GM21390 (cell line): ENCODE data around the gene COPE.
"Not testable (repeated sequence)": the region's sequence is repeated elsewhere in the genome, so short reads cannot be mapped to it uniquely, and the experiment has no call there.

Source experiments
- ATAC-seq: cut with Tn5 transposase; IDR thresholded peaks from one replicate; pipeline ENCODE4 v1.9.1; 2021; ENCODE audit not compliant: unreplicated experiment

The COPE gene

GRCh38 chr19:18908917-18909619 lies 10.1 kb downstream of the COPE start:
- no peak for ATAC-seq

- no peak for ATAC-seq
These were observed 12.3 kb downstream of the COPE start for GRCh38 chr19:18906605-18907519.

GRCh38 chr19:18905513-18906236 lies 13.5 kb downstream of the COPE start:
- ATAC-seq, result no peak

GRCh38 chr19:18905058-18905456 lies 14.1 kb downstream of the COPE start:
- no peak for ATAC-seq

- no peak for ATAC-seq
These were observed 14.7 kb downstream of the COPE start for GRCh38 chr19:18904334-18905057.

GRCh38 chr19:18903156-18904037 lies 15.8 kb downstream of the COPE start:
- no peak for ATAC-seq

GRCh38 chr19:18902519-18902918 lies 16.7 kb downstream of the COPE start:
- not testable (repeated sequence) for ATAC-seq

GRCh38 chr19:18901491-18901890 lies 17.7 kb downstream of the COPE start:
- no peak for ATAC-seq

GRCh38 chr19:18900700-18901481 lies 18.3 kb downstream of the COPE start:
- ATAC-seq, result no peak

- no peak for ATAC-seq
These were observed 19.3 kb downstream of the COPE start for GRCh38 chr19:18899624-18900560.

GRCh38 chr19:18898607-18899408 lies 20.4 kb downstream of the COPE start:
- ATAC-seq, result no peak

GRCh38 chr19:18898081-18898606 lies 21.0 kb downstream of the COPE start:
- no peak for ATAC-seq

- no peak for ATAC-seq
These were observed 21.8 kb downstream of the COPE start for GRCh38 chr19:18897094-18898029.

GRCh38 chr19:18896421-18896841 lies 22.8 kb downstream of the COPE start:
- ATAC-seq, result no peak

GRCh38 chr19:18895824-18896341 lies 23.3 kb downstream of the COPE start, which contains the start of gene CERS1:
TSS of gene CERS1 (minus strand) at chr19:18896158. CDS start at chr19:18896072, 86 bp downstream.
- ATAC-seq, result no peak
